ENCODE data around the gene TAPT1.

Gene TAPT1

DNA sequence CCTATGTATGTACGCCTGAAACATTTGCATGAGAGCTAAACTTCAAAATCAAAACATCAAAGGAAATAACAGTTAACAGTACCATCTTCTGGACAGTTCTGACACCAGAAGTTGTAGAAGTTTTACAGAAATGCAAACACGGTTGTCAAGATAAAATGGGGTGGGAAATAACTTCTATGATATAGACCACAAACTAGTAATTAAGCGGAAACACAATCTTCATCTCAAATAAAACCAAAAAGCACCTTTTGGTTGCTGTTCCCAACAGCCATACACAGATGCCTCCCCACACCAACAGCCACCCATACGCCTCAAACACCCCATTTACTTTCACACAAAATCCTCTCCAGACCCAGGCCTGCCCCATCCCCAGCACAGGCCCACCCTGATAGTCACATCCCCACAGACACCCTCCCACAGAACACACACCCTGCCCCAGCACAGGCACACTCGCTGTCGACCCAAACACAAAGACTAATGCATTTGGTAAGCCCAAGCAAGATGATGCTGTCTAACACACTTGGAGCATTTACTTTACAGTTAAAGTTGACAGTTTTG, 64.3 kb downstream of the TAPT1 start:
- in situ Hi-C loops (cut with HindIII; ENCODE audit: low pct_ligation_motif_present, low sequenced_read_pairs): no loop called here
- Histone ChIP-seq H3K27me3 (replicated peaks) (no peaks in the 10 kb centered on the region), H3K4me3 (ENCODE audit: low read depth, low read length) (no peak overlapping the region), H3K27ac (no peak overlapping the region), H3K36me3 (replicated peaks) (no peaks in the 10 kb centered on the region)
- TF ChIP-seq, protein P1, sequence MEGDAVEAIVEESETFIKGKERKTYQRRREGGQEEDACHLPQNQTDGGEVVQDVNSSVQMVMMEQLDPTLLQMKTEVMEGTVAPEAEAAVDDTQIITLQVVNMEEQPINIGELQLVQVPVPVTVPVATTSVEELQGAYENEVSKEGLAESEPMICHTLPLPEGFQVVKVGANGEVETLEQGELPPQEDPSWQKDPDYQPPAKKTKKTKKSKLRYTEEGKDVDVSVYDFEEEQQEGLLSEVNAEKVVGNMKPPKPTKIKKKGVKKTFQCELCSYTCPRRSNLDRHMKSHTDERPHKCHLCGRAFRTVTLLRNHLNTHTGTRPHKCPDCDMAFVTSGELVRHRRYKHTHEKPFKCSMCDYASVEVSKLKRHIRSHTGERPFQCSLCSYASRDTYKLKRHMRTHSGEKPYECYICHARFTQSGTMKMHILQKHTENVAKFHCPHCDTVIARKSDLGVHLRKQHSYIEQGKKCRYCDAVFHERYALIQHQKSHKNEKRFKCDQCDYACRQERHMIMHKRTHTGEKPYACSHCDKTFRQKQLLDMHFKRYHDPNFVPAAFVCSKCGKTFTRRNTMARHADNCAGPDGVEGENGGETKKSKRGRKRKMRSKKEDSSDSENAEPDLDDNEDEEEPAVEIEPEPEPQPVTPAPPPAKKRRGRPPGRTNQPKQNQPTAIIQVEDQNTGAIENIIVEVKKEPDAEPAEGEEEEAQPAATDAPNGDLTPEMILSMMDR (IDR thresholded peaks at IDR 0.05; ENCODE audit: low read depth, low read length, missing control alignments): no peak
- no peak for DNase-seq

DNA sequence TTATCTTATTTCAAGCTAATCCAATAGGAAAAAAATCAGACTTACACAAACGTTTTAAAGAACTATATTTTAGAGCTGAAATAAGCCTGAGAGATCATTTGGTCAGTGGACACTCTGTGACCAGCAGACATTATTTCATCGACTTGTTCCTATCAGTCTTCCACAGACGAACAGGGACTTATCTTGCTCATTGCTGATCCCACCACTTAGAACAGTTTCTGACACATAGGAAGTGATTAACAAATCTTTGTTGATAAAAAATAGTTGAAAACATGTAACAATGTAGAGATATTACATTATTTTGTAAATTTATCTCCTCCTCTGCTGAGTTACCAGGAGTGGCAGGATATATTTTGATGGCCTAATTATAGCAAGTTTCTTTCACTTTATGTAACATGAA, 65.8 kb downstream of the TAPT1 start:
- TF ChIP-seq, protein P1 (IDR thresholded peaks at IDR 0.05; ENCODE audit: low read depth, low read length, missing control alignments): no peak

DNA sequence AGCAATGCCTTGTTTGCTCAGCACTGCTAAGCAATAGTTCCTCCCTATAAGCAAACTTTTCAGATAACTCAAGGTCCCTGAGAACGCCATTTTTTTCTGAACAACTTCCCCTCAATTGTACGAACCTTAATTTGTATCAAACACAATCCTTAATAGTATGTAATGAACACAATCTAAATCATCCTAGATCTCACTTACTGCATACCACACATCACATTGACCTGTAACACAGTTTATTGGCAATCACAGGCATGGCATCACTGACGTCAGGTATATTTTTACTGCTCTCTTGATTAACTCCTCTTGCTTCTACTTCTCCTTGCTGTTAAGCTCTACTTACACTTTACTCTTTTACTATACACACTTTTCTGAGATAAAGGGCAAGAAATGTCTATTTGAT, 67.0 kb downstream of the TAPT1 start:
- in situ Hi-C loops (cut with HindIII; ENCODE audit: low pct_ligation_motif_present, low sequenced_read_pairs): no loop called here
- Histone ChIP-seq H3K36me3 (replicated peaks) (no peaks in the 10 kb centered on the region), H3K27me3 (replicated peaks) (no peaks in the 10 kb centered on the region), H3K27ac (no peak overlapping the region), H3K4me3 (ENCODE audit: low read depth, low read length) (no peak overlapping the region)
- TF ChIP-seq, protein P1 (IDR thresholded peaks at IDR 0.05; ENCODE audit: low read depth, low read length, missing control alignments): no peak
- no peak for DNase-seq

More for the DNA sequence above, 65.8 kb downstream of the TAPT1 start:
- Histone ChIP-seq H3K27ac (no peak overlapping the region), H3K27me3 (replicated peaks) (no peaks in the 10 kb centered on the region), H3K36me3 (replicated peaks) (no peaks in the 10 kb centered on the region), H3K4me3 (ENCODE audit: low read depth, low read length) (no peak overlapping the region)
- DNase-seq: no peak
- in situ Hi-C loops (cut with HindIII; ENCODE audit: low pct_ligation_motif_present, low sequenced_read_pairs): no loop called here

DNA sequence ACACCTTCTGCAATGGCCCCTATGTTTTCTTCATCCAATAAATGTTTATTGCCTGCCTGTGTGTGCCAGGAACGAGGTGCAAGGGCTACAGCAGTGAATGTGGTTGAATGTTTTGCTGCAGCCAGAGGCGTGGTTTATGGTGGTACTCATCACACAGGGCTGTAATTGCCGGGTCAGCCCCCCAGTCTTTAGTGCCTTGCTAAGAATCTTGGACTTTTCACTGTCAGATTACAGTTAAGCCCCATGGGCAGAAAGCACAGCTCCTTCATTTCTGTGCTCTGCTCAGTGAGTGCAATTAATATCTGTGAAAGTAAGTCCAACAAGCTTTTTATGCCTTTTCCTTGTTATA, 67.8 kb downstream of the TAPT1 start:
- Histone ChIP-seq H3K27me3 (replicated peaks) (no peaks in the 10 kb centered on the region), H3K27ac (no peak overlapping the region), H3K4me3 (ENCODE audit: low read depth, low read length) (no peak overlapping the region), H3K36me3 (replicated peaks) (no peaks in the 10 kb centered on the region)
- in situ Hi-C loops (cut with HindIII; ENCODE audit: low pct_ligation_motif_present, low sequenced_read_pairs): no loop called here
- no peak for DNase-seq
- TF ChIP-seq, protein P1 (IDR thresholded peaks at IDR 0.05; ENCODE audit: low read depth, low read length, missing control alignments): no peak

DNA sequence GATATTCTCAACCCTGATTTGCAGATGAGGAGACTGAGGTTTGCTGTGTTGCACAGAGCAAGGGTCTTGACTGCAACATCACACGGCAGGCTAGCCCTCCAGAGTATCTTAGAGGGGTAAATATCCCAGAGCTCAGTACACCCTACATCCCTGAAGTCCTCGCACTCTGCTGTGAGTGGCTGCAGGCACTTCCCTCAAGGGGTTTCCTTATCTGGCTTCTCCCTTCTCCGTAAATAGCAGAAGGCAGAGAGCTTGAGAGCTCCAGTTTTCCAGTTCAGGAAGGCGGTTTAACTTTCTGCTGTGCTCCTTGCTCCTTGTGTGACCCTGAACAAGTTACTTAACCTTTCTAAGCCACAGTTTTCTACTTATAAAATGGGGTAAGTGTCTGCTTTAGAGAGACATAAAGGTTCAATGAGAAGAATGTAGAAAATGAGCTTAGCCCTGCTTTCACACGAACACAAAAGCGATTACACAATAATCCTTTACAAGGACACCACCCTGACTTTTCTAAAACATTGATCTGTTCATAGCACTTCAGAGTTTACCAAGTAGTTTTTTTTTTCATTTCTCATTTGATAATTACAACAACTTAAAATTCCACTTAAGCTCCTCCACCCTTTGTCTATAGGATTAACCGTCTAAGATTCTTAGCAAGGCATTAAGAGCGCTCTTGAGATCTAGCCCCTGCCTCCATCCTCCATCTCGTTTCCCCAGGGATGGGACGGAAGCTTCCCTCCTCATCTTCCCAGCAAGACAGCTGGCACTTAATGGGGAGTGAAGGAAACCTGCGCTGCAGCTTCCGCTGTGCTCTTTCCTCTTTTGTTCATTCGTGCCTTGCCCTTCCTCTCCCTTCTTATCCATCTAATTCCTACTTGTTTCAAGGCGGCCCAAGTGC, 68.4 kb downstream of the TAPT1 start:
- Histone ChIP-seq H3K36me3 (replicated peaks) (no peaks in the 10 kb centered on the region), H3K4me3 (ENCODE audit: low read depth, low read length) (no peak overlapping the region), H3K27me3 (replicated peaks) (no peaks in the 10 kb centered on the region), H3K27ac (no peak overlapping the region)
- in situ Hi-C loops (cut with HindIII; ENCODE audit: low pct_ligation_motif_present, low sequenced_read_pairs): no loop called here
- DNase-seq: no peak
- TF ChIP-seq, protein P1 (IDR thresholded peaks at IDR 0.05; ENCODE audit: low read depth, low read length, missing control alignments): no peak
